Activated T-cell treated with anti-CD3 and anti-CD28 coated beads for 24 hours (primary cell): ENCODE measurements around the gene SH3GL2.

Source experiments
- DNase-seq: peaks from one replicate; pipeline ENCODE4 v3.0.0-alpha.2; 2020; ENCODE audit warnings: low read depth

SH3GL2 gene

GRCh38 chr9:17578911-17579793 lies at the start of gene SH3GL2:
SH3GL2 (plus strand) TSS chr9:17579066.
- DNase-seq, result no peak

- DNase-seq, result no peak
Measured at GRCh38 chr9:17531642-17532254, 47.1 kb upstream of the SH3GL2 start.

GRCh38 chr9:17532461-17532860 lies 46.4 kb upstream of the SH3GL2 start:
- DNase-seq, result no peak

- DNase-seq, result no peak
Measured at GRCh38 chr9:17535176-17535575, 43.7 kb upstream of the SH3GL2 start.

GRCh38 chr9:17536027-17536426 lies 42.8 kb upstream of the SH3GL2 start:
- no peak for DNase-seq

- DNase-seq, result no peak
Measured at GRCh38 chr9:17551023-17551422, 27.8 kb upstream of the SH3GL2 start.

- no peak for DNase-seq
Measured at GRCh38 chr9:17555362-17556054, 23.4 kb upstream of the SH3GL2 start.

- no peak for DNase-seq
Measured at GRCh38 chr9:17556255-17556654, 22.6 kb upstream of the SH3GL2 start.

- DNase-seq, result no peak
Measured at GRCh38 chr9:17556935-17557334, 21.9 kb upstream of the SH3GL2 start.

GRCh38 chr9:17571825-17572224 lies 7.0 kb upstream of the SH3GL2 start:
- no peak for DNase-seq

- DNase-seq, result no peak
Measured at GRCh38 chr9:17574342-17574741, 4.5 kb upstream of the SH3GL2 start.

GRCh38 chr9:17578577-17578910 lies 322 bp upstream of the SH3GL2 start:
- no peak for DNase-seq

GRCh38 chr9:17580119-17580518 lies 1.3 kb downstream of the SH3GL2 start:
- no peak for DNase-seq

- DNase-seq, result no peak
Measured at GRCh38 chr9:17587113-17587512, 8.2 kb downstream of the SH3GL2 start.

GRCh38 chr9:17588395-17588794 lies 9.5 kb downstream of the SH3GL2 start:
- no peak for DNase-seq

- DNase-seq, result no peak
Measured at GRCh38 chr9:17588941-17589340, 10.1 kb downstream of the SH3GL2 start.

- no peak for DNase-seq
Measured at GRCh38 chr9:17589771-17590170, 10.9 kb downstream of the SH3GL2 start.

GRCh38 chr9:17594961-17595360 lies 16.1 kb downstream of the SH3GL2 start:
- no peak for DNase-seq

GRCh38 chr9:17597977-17598376 lies 19.1 kb downstream of the SH3GL2 start:
- DNase-seq, result no peak

- no peak for DNase-seq
Measured at GRCh38 chr9:17600962-17601593, 22.2 kb downstream of the SH3GL2 start.

- DNase-seq, result no peak
Measured at GRCh38 chr9:17604556-17604955, 25.7 kb downstream of the SH3GL2 start.

GRCh38 chr9:17609312-17610005 lies 30.6 kb downstream of the SH3GL2 start:
- no peak for DNase-seq
